Upper lobe of right lung (tissue), 1 donor: Measurements from ENCODE around the gene VAV1. TPM values are rescaled to one million over a fixed set of nuclear protein-coding genes. Genes with fewer than 3 reads are reported as not detected.

Source experiments
- ATAC-seq: fragments of 200-7000 bp; cut with Tn5 transposase; one replicate; pipeline ENCODE4 v1.9.1; 2020; ENCODE audit warnings: mild to moderate bottlenecking, moderate library complexity
- DNase-seq: peaks from one replicate; pipeline ENCODE4 v3.0.0-alpha.2; 2020
- H3K27ac ChIP-seq: fragments of 200-600 bp; one replicate; pipeline ENCODE4 v1.8.0; 2022
- H3K27me3 ChIP-seq: fragments of 200-600 bp; one replicate; pipeline ENCODE4 v1.8.0; 2022; ENCODE audit warnings: mild to moderate bottlenecking
- H3K36me3 ChIP-seq: fragments of 200-600 bp; one replicate; pipeline ENCODE4 v1.8.0; 2022
- H3K4me1 ChIP-seq: fragments of 200-600 bp; one replicate; pipeline ENCODE4 v1.8.0; 2022
- H3K4me3 ChIP-seq: fragments of 200-600 bp; one replicate; pipeline ENCODE4 v1.8.0; 2022; ENCODE audit warnings: mild to moderate bottlenecking
- H3K9me3 ChIP-seq: fragments of 200-600 bp; one replicate; pipeline ENCODE4 v1.8.0; 2022
- intact Hi-C: fragments of 100-400 bp; cut with DNase I; formaldehyde crosslinking; loops from one replicate; pipeline ENCODE4 v1.11.0; 2022
- total RNA-seq: library from RNA; stranded (reverse); fragmentation: NEBNext Ultra II Directional; extraction: Animal tissue kit (Norgen Biotek cat#: 25700); gene quantifications from one replicate; pipeline ENCODE4 v1.2.1, GENCODE V29; 2021
- TF ChIP-seq, protein P1 (sequence below): fragments of 200-600 bp; IDR thresholded peaks from one replicate; pipeline ENCODE4 v1.8.0; 2022; ENCODE audit warnings: antibody characterized with exemption
- donor health status: DM: no; HTN: yes; CAD: no; lungs with severe emphysema.

The VAV1 gene
- total RNA-seq, 1 donor from 2014 or later = 31.6 TPM

DNA sequence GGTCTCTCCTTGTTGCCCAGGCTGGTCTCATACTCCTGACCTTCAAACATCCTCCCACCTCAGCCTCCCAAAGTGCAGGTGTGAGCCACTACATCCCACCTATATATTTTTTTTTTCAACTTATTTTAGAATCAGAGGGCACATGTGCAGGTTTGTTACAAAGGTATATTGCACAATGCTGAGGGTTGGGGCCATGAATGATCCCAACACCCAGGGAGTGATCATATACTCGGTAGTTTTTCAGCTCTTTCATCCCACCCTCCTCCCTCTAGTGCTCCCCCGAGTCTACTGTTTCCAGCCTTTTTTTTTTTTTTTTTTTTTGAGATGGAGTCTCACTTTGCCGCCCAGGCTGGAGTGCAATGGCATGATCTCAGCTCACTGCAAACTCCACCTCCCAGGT is 76.5 kb downstream of the VAV1 start:
- DNase-seq (no peak), ATAC-seq (no peak)
- Histone ChIP-seq H3K9me3 (no peaks in the 10 kb centered on the region), H3K4me1 (no peaks in the 10 kb centered on the region), H3K27ac (no peak overlapping the region), H3K36me3 (peaks cover 8% of the 10 kb centered on the region), H3K27me3 (no peaks in the 10 kb centered on the region), H3K4me3 (no peak overlapping the region)
- TF ChIP-seq, protein P1, sequence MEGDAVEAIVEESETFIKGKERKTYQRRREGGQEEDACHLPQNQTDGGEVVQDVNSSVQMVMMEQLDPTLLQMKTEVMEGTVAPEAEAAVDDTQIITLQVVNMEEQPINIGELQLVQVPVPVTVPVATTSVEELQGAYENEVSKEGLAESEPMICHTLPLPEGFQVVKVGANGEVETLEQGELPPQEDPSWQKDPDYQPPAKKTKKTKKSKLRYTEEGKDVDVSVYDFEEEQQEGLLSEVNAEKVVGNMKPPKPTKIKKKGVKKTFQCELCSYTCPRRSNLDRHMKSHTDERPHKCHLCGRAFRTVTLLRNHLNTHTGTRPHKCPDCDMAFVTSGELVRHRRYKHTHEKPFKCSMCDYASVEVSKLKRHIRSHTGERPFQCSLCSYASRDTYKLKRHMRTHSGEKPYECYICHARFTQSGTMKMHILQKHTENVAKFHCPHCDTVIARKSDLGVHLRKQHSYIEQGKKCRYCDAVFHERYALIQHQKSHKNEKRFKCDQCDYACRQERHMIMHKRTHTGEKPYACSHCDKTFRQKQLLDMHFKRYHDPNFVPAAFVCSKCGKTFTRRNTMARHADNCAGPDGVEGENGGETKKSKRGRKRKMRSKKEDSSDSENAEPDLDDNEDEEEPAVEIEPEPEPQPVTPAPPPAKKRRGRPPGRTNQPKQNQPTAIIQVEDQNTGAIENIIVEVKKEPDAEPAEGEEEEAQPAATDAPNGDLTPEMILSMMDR = no peak
- intact Hi-C loops = no loop called here

GRCh38 chr19:6849876-6850275 is 77.4 kb downstream of the VAV1 start:
- TF ChIP-seq, protein P1 = no peak
- intact Hi-C loops = no loop called here

DNA sequence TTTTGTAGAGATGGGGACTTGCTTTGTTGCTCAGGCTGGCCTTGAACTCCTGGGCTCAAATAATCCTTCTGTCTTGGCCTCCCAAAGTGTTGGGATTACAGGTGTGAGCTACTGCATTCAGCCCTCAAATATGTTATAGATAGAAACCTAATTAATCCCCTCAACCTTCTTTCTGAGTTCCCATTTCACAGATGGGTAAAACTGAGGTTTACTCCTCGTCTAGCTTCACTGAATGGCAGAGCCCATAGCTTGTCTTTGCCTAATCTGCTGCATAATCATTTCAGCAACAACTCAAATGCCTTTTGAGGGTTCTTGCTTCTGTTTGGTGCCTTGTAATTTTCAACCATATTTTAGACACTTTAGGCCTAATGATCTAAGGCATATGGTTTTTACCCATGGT is 78.9 kb downstream of the VAV1 start:
- intact Hi-C loops = no loop called here
- no peaks in the 10 kb centered on the region for H3K27me3 ChIP-seq
- H3K36me3 ChIP-seq = peaks cover 19% of the 10 kb centered on the region
- no peak for DNase-seq
- no peak for ATAC-seq
- H3K4me1 ChIP-seq = no peaks in the 10 kb centered on the region
- H3K4me3 ChIP-seq = no peak overlapping the region
- no peak overlapping the region for H3K27ac ChIP-seq
- TF ChIP-seq, protein P1 = no peak
- no peaks in the 10 kb centered on the region for H3K9me3 ChIP-seq

More at GRCh38 chr19:6849876-6850275, 77.4 kb downstream of the VAV1 start:
- Histone ChIP-seq H3K36me3 (peaks cover 17% of the 10 kb centered on the region), H3K4me3 (no peak overlapping the region), H3K27me3 (no peaks in the 10 kb centered on the region), H3K4me1 (no peaks in the 10 kb centered on the region), H3K27ac (no peak overlapping the region), H3K9me3 (no peaks in the 10 kb centered on the region)
- ATAC-seq (no peak), DNase-seq (no peak)

DNA sequence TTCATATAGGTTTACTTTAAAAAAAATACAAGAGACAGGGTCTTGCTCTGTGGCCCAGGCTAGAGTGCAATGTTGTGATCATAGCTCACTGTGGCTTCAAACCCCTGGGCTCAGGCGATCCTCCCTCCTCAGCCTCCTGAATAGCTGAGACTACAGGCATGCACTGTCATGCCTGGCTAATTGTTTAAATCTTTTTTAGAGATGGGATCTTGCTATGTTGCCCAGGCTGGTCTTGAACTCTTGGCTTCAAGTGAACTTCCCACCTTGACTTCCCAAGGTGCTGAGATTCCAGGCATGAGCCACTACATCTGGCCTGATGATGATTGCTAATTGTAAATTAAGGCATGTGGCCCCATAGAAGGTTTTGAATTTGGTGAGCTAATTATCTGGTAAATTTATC is 79.5 kb downstream of the VAV1 start:
- peaks cover 19% of the 10 kb centered on the region for H3K36me3 ChIP-seq
- H3K4me1 ChIP-seq = no peaks in the 10 kb centered on the region
- H3K27me3 ChIP-seq = no peaks in the 10 kb centered on the region
- H3K27ac ChIP-seq = no peak overlapping the region
- H3K9me3 ChIP-seq = no peaks in the 10 kb centered on the region
- TF ChIP-seq, protein P1 = no peak
- DNase-seq (no peak), ATAC-seq (no peak)
- H3K4me3 ChIP-seq = no peak overlapping the region
- intact Hi-C loops = no loop called here

DNA sequence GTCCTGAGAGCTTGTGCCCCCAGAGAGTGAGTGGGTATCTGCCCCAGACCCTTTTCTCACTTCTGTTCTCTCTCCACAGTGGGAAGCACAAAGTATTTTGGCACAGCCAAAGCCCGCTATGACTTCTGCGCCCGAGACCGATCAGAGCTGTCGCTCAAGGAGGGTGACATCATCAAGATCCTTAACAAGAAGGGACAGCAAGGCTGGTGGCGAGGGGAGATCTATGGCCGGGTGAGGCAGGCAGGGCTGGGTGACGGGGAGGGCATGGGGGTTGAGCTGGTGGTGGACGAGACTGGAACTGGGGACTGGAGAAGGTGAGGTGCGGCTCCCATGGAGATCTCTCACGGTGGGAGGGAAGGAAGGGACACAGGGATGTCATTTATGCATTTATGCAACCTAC is 81.4 kb downstream of the VAV1 start:
- Histone ChIP-seq H3K4me3 (no peak overlapping the region), H3K36me3 (peaks cover 19% of the 10 kb centered on the region), H3K9me3 (no peaks in the 10 kb centered on the region), H3K27ac (no peak overlapping the region), H3K4me1 (no peaks in the 10 kb centered on the region), H3K27me3 (no peaks in the 10 kb centered on the region)
- ATAC-seq (no peak), DNase-seq (no peak)
- intact Hi-C loops = no loop called here
- TF ChIP-seq, protein P1 = no peak

DNA sequence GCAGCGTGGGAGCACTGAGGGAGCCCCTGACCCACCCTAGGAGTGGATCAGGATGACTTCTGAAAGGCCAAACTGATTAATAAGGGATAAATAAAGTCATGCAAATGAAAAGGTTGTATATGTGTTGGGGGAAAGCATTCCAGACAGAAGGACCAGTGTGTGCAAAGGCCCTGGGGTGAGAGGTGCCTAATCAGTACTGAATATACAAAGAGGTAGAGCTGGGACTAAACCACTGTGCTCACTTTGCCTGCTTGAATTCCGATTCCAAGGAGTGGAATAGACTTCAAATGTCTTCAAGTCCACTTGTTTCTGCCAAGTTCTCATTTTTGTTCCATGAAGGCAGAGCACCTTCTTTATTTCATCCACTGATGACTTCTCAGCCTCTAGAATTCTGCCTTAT is 82.2 kb downstream of the VAV1 start:
- H3K9me3 ChIP-seq = no peaks in the 10 kb centered on the region
- ATAC-seq (no peak), DNase-seq (no peak)
- no peak overlapping the region for H3K27ac ChIP-seq
- H3K4me1 ChIP-seq = no peaks in the 10 kb centered on the region
- H3K4me3 ChIP-seq = no peak overlapping the region
- intact Hi-C loops = no loop called here
- H3K27me3 ChIP-seq = no peaks in the 10 kb centered on the region
- H3K36me3 ChIP-seq = peaks cover 19% of the 10 kb centered on the region
- TF ChIP-seq, protein P1 = no peak
